RWPE2 (cell line): ENCODE data around the gene SFTPB.
A peak's percentile ranks its signal among the peaks of the same experiment; 100 is the strongest.

Experiments used
- ATAC-seq: fragments of 200-7000 bp; cut with Tn5 transposase; 3 replicates; pipeline ENCODE4 v1.9.1; 2021; ENCODE audit warnings: low read depth
- DNase-seq: peaks from one replicate; pipeline ENCODE4 v3.0.0-alpha.2; 2020; ENCODE audit warnings: low spot score
- H3K27ac ChIP-seq: fragments of 450-650 bp; 2 replicates; pipeline ENCODE4 v1.5.1; 2017; ENCODE audit warnings: mild to moderate bottlenecking; ENCODE audit not compliant: poor library complexity, severe bottlenecking
- H3K27me3 ChIP-seq: fragments of 250-450 bp; sonication (Bioruptor Pico); 2 replicates; pipeline ENCODE4 v1.5.1; 2021; ENCODE audit warnings: mild to moderate bottlenecking, moderate library complexity; ENCODE audit not compliant: insufficient read depth, poor library complexity, severe bottlenecking
- H3K36me3 ChIP-seq: fragments of 250-450 bp; sonication (Bioruptor Pico); 2 replicates; pipeline ENCODE4 v1.5.1; 2020; ENCODE audit warnings: low read depth, mild to moderate bottlenecking, moderate library complexity
- H3K4me1 ChIP-seq: fragments of 250-450 bp; sonication (Bioruptor Pico); 2 replicates; pipeline ENCODE4 v1.5.1; 2021; ENCODE audit warnings: mild to moderate bottlenecking, moderate library complexity; ENCODE audit not compliant: insufficient read depth, poor library complexity, severe bottlenecking
- H3K4me3 ChIP-seq: fragments of 250-450 bp; sonication (Bioruptor Pico); 2 replicates; pipeline ENCODE4 v1.5.1; 2021; ENCODE audit warnings: mild to moderate bottlenecking, moderate library complexity; ENCODE audit not compliant: severe bottlenecking
- H3K9me3 ChIP-seq: fragments of 250-450 bp; sonication (Bioruptor Pico); 2 replicates; pipeline ENCODE4 v1.5.1; 2021; ENCODE audit warnings: mild to moderate bottlenecking, moderate library complexity; ENCODE audit not compliant: severe bottlenecking
- TF ChIP-seq, protein P1 (sequence below): fragments of 450-650 bp; IDR thresholded peaks from one replicate; pipeline ENCODE4 v1.5.1; 2017; ENCODE audit warnings: mild to moderate bottlenecking, moderate library complexity; ENCODE audit not compliant: poor library complexity, severe bottlenecking

SFTPB gene

DNA sequence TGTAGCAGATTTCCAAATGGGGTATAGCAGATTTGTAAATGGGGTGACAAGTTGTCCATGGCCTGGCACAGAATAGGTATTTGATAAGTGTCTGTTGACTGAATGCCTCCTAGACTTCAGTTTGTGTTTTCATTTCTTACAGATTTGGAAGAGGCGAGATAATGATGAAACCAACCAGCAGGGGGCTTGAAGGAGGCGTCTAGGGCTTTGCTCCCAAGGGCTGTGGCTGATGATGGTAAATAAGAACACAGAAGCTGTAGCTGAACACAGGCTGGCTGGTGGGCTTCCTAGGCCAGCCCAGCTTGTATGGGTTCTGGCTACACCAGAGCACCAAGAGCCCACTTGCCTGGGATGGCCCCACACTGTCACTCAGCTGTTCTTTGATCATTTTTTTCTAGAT, 19.4 kb downstream of the SFTPB start:
- Histone ChIP-seq H3K27ac (no peak overlapping the region), H3K9me3 (no peaks in the 10 kb centered on the region), H3K27me3 (no peaks in the 10 kb centered on the region), H3K36me3 (peaks cover 85% of the 10 kb centered on the region), H3K4me1 (peaks cover 12% of the 10 kb centered on the region), H3K4me3 (no peak overlapping the region)
- peak; percentile 45; the same call in 1 of the 3 replicates for ATAC-seq
- no peak for DNase-seq
- TF ChIP-seq, protein P1, sequence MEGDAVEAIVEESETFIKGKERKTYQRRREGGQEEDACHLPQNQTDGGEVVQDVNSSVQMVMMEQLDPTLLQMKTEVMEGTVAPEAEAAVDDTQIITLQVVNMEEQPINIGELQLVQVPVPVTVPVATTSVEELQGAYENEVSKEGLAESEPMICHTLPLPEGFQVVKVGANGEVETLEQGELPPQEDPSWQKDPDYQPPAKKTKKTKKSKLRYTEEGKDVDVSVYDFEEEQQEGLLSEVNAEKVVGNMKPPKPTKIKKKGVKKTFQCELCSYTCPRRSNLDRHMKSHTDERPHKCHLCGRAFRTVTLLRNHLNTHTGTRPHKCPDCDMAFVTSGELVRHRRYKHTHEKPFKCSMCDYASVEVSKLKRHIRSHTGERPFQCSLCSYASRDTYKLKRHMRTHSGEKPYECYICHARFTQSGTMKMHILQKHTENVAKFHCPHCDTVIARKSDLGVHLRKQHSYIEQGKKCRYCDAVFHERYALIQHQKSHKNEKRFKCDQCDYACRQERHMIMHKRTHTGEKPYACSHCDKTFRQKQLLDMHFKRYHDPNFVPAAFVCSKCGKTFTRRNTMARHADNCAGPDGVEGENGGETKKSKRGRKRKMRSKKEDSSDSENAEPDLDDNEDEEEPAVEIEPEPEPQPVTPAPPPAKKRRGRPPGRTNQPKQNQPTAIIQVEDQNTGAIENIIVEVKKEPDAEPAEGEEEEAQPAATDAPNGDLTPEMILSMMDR: peak; percentile 39

DNA sequence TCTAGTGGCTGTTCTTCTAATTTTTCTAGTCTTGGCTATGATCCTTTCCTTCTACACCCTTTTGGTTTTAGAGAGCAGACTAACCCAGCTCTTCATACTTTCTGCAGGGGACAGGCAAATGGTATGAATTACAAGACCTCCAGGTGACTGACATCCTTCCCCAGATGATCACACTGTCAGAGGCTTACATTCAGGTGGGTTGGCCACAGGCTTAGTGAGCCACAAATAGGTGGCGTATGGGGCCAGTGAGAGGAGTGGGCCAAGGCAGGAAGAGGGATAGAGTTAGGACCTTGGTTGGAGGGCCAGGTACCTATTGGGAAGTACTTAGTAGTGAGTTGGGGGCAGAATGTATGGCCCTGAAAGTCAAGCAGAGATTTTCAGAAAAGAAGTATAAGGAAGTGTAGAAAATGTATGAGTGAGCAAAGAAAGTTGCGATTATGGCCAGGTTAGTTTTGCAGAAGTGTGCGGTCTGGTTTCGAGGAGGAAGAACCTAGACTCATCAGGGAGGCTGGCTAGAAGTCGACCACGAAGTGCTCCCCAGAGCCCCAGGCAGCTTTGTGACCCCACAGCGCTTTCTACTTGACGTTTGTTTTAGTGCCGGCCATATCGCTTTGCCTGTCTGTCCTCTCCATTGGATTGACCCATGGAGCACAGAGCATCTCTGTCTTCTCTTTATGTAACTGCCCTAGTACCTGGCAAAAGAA, 20.0 kb downstream of the SFTPB start:
- DNase-seq: no peak
- H3K4me3 ChIP-seq: no peak overlapping the region
- H3K9me3 ChIP-seq: no peaks in the 10 kb centered on the region
- H3K27me3 ChIP-seq: no peaks in the 10 kb centered on the region
- H3K36me3 ChIP-seq: peaks cover 85% of the 10 kb centered on the region
- TF ChIP-seq, protein P1: no peak
- ATAC-seq: no peak
- H3K4me1 ChIP-seq: peaks cover 12% of the 10 kb centered on the region
- no peak overlapping the region for H3K27ac ChIP-seq

DNA sequence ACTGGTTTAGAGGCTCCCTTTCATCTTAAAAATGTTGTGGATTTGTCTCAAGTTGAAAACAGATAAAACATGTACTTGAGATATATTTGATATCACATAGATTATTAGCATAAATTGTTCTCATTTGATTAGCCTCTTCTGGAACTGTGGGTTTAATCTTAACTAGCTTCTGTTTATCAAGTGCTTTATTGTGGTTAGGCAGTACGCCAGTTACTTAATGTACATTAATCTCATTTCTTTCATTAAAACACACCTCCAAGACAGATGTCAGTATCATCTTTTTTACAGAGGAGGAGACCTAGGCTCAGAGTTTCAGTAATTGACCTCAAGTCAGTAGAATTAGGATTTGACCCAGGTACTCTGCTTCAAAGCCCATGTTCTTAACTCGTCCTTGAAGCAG, 21.8 kb downstream of the SFTPB start:
- Histone ChIP-seq H3K27me3 (no peaks in the 10 kb centered on the region), H3K9me3 (no peaks in the 10 kb centered on the region), H3K36me3 (peaks cover 93% of the 10 kb centered on the region), H3K27ac (no peak overlapping the region), H3K4me3 (no peak overlapping the region), H3K4me1 (peaks cover 12% of the 10 kb centered on the region)
- DNase-seq (no peak), ATAC-seq (no peak)
- TF ChIP-seq, protein P1: no peak

DNA sequence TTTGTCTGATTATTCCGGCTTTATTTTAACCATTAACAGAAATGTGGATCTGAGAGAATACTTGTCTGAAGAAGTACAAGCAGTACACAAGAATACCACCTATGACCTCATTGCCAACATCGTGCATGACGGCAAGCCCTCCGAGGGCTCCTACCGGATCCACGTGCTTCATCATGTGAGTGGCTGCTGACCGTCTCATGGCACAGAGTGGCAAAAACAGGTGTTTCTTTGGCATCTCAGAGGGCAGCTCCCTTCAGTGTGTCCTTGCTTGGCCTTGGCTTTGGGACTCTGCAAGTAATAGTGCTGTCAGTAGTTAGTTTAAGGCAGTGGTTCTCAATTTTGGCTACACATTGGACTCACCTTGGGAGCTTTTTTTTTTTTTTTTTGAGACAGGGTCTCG, 23.1 kb downstream of the SFTPB start:
- DNase-seq (no peak), ATAC-seq (no peak)
- no peak overlapping the region for H3K27ac ChIP-seq
- H3K4me3 ChIP-seq: no peak overlapping the region
- H3K9me3 ChIP-seq: no peaks in the 10 kb centered on the region
- TF ChIP-seq, protein P1: no peak
- no peaks in the 10 kb centered on the region for H3K27me3 ChIP-seq
- peaks cover 8% of the 10 kb centered on the region for H3K4me1 ChIP-seq
- peaks cover 93% of the 10 kb centered on the region for H3K36me3 ChIP-seq

DNA sequence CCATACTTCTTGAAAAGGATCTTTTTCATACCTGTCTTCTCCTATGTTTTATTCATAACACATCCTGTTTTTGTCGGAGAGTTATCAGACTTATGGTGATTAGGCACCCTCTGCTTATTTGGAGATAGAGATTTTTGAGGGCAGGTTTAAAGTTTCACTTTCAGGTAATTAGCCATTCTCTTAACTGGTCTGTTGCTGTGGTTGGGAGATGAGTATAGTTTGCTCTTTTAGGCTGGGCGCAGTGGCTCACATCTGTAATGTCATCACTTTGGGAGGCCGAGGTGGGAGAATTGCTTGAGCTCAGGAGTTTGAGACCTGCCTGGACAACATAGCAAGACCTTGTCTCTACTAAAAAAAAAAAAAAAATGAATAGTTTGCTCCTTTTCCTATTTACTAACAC, 25.3 kb downstream of the SFTPB start:
- no peaks in the 10 kb centered on the region for H3K4me1 ChIP-seq
- TF ChIP-seq, protein P1: no peak
- no peaks in the 10 kb centered on the region for H3K27me3 ChIP-seq
- no peaks in the 10 kb centered on the region for H3K9me3 ChIP-seq
- peaks cover 94% of the 10 kb centered on the region for H3K36me3 ChIP-seq
- ATAC-seq: no peak
- H3K27ac ChIP-seq: no peak overlapping the region
- DNase-seq: no peak
- H3K4me3 ChIP-seq: no peak overlapping the region
